Measurements from ENCODE around the gene COG5.

GRCh38 chr7:107384025-107384424 is 179.7 kb downstream of the COG5 start:
- TF ChIP-seq ELF4 (IDR thresholded peaks at IDR 0.05): no peak
- no peak for TF ChIP-seq FOXM1 (IDR thresholded peaks at IDR 0.05; ENCODE audit: borderline replicate concordance)
- no peak for TF ChIP-seq PKNOX1 (IDR thresholded peaks at IDR 0.05)

All from HEK293T (cell line).